IPS-18c (cell line): ENCODE results near the gene ACAT2.
"Not testable (repeated sequence)": the region's sequence is repeated elsewhere in the genome, so short reads cannot be mapped to it uniquely, and the experiment has no call there.

ENCODE experiments used
- H3K4me3 ChIP-seq: 2 replicates; pipeline ENCODE4 v1.7.0; 2013; ENCODE audit warnings: low read depth, mild to moderate bottlenecking, low read length, moderate library complexity; ENCODE audit not compliant: insufficient read depth
- H3K9me3 ChIP-seq: one replicate; pipeline ENCODE4 v1.6.1; 2013; ENCODE audit warnings: mild to moderate bottlenecking, low read length, moderate library complexity; ENCODE audit not compliant: control insufficient read depth, insufficient read depth

ACAT2 gene

DNA sequence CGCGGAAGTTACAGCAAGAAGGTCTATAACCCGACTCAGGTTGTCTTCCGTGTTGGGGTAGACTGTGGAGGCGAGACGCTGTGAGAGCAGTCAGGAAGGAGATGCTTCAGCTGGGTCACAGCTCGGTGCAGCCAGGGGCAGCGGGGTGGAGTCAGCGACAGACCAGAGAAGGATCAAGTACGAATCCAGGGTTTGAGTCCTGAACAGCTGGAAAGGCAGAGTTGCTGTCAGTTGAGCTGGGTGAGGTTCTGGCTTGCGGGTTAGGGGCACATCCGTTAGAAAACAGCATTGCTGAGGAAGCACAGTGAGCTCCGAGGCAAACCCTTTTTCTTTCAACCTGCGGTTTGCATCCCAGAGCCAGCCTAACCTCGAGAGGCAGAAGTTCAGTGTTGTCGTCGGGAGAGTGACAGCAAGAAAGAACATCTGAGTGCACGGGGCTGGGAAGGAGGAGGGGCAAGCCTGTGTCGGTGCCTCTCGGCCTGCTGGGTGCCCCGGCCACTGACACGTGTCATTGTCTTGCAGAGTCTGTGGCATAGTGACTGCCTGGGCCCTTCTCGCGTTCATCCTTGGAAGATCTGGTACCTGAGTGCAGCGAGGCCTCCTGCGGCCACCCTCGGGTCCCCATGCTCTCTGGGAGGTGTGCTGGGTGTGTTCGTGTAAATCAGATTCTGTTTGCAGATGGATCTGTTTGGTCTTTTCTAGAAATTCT lies 58.2 kb downstream of the ACAT2 start:
- Histone ChIP-seq H3K4me3 (no peak overlapping the region), H3K9me3 (no peaks in the 10 kb centered on the region)

- Histone ChIP-seq H3K9me3 (peaks cover 2% of the 10 kb centered on the region), H3K4me3 (no peak overlapping the region; the same call in 1 of the 2 replicates)
These were observed 59.3 kb downstream of the ACAT2 start for GRCh38 chr6:159821122-159821521.

DNA sequence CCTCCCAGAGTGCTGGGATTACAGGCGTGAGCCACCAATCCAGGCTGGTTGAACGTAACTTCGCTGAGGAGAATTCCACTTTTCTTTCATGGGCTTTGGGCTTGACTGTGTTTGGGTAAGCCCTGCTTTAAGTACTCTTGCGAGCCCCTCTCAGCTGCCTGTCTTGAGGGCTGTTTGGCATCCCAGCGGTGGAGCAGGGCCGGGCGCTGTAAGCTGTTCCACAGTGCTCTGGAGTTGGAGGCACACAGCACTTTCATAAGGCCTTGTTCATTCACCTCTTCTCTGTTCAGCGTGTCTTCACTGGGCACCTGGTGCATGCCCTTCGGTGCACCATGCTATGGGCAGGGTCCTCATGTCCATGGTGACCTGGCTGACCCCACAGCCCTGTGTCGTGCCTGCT lies 59.9 kb downstream of the ACAT2 start:
- Histone ChIP-seq H3K9me3 (peaks cover 2% of the 10 kb centered on the region), H3K4me3 (no peak overlapping the region)

DNA sequence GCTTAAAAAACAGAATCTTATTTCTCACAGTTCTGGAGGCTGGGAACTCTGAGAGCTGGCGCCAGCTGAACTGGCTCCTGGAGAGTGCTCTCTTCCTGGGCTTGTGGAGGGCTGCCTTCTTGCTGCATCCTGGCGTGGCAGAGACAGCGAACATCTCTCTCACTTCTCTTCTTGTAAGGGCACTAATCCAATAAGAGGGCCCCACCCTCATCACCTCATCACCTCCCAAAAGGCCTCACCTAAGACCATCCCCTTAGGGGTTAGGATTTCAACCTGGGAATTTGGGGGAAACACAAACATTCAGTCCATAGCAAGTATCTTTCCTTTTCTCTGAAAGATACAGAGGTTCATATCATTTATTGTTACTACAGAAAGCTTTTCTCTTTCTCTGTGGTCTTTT lies 62.1 kb downstream of the ACAT2 start:
- peaks cover 2% of the 10 kb centered on the region for H3K9me3 ChIP-seq
- no peak overlapping the region for H3K4me3 ChIP-seq

- H3K9me3 ChIP-seq, H3K4me3 ChIP-seq: not testable (repeated sequence)
These were observed 62.8 kb downstream of the ACAT2 start for GRCh38 chr6:159824690-159825089.

- H3K4me3 ChIP-seq, result no peak overlapping the region
- peaks cover 2% of the 10 kb centered on the region for H3K9me3 ChIP-seq
These were observed 64.2 kb downstream of the ACAT2 start for GRCh38 chr6:159826004-159826403.

DNA sequence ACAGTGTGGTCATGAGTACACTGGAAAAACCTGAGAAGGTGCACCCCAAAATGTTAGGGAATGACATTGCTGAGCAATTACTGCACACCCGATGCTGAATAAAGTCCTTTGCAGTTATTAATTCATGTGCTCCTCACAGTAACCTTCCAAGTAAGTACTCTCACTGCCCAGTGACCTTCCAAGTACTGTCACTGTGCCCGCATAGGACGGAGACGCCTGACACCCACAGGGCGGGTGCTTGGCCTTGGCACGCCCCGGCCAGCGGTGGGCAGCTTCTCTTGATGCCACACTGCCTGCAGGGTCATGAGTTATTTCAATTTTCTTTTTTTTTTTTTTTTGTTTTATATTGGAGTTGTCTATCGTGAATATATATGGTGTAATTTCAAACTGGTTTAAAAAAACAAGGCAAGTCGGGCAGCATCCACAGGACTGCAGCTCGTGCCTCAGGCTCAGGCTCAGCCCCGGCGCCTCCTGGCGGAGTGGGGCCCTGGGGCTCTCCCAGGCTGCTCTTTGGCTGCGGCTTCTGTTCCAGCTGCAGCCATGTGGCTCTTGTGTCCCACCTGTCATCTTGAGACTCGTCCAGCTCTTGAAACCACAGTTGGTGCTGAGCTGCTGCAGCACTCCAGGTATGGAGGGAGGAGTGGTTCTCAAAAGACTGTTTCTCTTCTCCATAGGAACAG lies 65.3 kb downstream of the ACAT2 start:
- peaks cover 2% of the 10 kb centered on the region for H3K9me3 ChIP-seq

GRCh38 chr6:159828074-159828473 lies 66.2 kb downstream of the ACAT2 start:
- peaks cover 2% of the 10 kb centered on the region for H3K9me3 ChIP-seq
- no peak overlapping the region for H3K4me3 ChIP-seq

More for the DNA sequence above, 65.3 kb downstream of the ACAT2 start:
- no peak overlapping the region for H3K4me3 ChIP-seq
